ENCODE measurements around the gene HPCAL1. TPM values are rescaled to one million over a fixed set of nuclear protein-coding genes. Genes with fewer than 3 reads are reported as not detected.
A peak's percentile ranks its signal among the peaks of the same experiment; 100 is the strongest.

Gene HPCAL1
- total RNA-seq, 1 donor from 2014 or later, result 160 TPM

DNA sequence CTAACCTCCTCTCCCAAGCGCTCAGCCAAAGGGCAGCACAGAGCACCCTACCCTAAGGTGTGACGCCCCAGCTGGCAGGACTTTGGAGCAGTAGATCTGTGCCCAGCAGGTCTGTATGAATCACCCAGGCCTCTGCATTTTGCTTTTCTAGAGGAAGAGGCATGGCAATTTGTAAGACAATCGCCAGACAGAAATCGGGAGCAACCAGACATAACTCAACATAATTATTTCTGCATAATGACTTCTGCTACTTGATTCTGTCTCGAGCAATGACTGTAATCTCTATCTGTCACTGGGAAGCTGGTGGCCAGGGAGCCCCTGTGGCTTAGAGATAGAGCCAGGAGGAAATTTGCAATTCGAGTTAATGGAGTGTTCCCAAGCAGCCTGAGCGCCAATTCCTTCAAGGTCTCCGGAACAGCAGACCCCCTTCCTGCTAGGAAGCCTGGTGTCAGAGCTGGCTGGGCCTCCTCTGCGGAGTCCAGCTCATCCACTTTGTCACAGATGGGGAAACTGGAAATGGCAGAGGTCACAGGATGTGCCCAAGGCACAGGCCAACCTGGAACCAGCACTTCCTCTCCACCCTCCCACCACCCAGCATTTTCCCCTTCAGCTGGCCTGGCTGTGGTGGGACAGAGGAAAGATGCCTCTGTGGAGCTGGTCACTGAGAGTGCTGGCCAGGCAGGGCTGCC lies 90.4 kb downstream of the HPCAL1 start:
- H3K9me3 ChIP-seq, result no peaks in the 10 kb centered on the region
- H3K27me3 ChIP-seq, result no peaks in the 10 kb centered on the region
- DNase-seq (no peak), ATAC-seq (peak; percentile 20)
- peak overlapping the region; percentile 40 for H3K27ac ChIP-seq
- no peaks in the 10 kb centered on the region for H3K36me3 ChIP-seq
- TF ChIP-seq, protein P1, sequence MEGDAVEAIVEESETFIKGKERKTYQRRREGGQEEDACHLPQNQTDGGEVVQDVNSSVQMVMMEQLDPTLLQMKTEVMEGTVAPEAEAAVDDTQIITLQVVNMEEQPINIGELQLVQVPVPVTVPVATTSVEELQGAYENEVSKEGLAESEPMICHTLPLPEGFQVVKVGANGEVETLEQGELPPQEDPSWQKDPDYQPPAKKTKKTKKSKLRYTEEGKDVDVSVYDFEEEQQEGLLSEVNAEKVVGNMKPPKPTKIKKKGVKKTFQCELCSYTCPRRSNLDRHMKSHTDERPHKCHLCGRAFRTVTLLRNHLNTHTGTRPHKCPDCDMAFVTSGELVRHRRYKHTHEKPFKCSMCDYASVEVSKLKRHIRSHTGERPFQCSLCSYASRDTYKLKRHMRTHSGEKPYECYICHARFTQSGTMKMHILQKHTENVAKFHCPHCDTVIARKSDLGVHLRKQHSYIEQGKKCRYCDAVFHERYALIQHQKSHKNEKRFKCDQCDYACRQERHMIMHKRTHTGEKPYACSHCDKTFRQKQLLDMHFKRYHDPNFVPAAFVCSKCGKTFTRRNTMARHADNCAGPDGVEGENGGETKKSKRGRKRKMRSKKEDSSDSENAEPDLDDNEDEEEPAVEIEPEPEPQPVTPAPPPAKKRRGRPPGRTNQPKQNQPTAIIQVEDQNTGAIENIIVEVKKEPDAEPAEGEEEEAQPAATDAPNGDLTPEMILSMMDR (IDR thresholded peaks at IDR 0.05), result no peak
- intact Hi-C loops (cut with DNase I), result no loop called here
- peaks cover 67% of the 10 kb centered on the region for H3K4me1 ChIP-seq
- no peak overlapping the region for H3K4me3 ChIP-seq

DNA sequence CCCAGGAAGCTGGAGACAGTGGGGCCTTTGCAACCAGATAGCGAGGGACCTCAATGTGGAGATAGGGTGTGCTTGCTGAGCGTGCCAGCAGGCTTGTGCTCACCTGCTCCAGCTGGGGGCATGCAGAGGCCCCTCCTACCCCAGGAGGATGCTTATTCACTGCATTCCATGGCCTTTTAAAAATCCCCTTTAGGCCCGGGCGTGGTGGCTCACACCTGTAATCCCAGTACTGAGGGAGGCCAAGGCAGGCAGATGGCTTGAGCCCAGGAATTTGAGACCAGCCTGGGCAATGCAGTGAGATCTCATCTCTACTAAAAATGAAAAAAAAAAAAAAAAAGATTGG lies 90.9 kb downstream of the HPCAL1 start:
- intact Hi-C loops (cut with DNase I), result no loop called here
- H3K4me1 ChIP-seq, result peaks cover 65% of the 10 kb centered on the region
- TF ChIP-seq, protein P1 (IDR thresholded peaks at IDR 0.05), result no peak
- no peak for DNase-seq
- no peaks in the 10 kb centered on the region for H3K9me3 ChIP-seq
- H3K36me3 ChIP-seq, result no peaks in the 10 kb centered on the region
- no peak overlapping the region for H3K4me3 ChIP-seq
- H3K27me3 ChIP-seq, result no peaks in the 10 kb centered on the region
- H3K27ac ChIP-seq, result peak overlapping the region; percentile 40
- no peak for ATAC-seq

DNA sequence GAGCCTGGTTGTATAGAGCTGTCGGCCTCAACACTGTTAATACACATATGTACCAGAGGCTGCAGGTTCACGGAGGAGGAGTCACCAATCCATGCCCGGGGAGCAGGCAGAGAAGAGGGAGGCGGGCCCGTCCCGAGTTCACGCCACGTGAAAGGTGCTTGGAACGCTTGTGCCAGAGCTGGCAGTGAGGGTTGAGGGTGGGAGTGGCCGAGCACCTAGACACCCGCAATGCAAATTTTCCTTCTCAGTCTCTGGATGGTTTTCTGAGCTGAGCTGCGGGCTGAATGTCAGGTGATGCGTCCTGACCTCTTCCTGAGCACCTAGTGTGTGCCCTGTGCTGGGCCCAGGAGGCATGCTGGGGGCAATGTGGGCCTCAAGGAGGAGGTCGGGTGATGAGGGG lies 93.2 kb downstream of the HPCAL1 start:
- DNase-seq, result peak; percentile 89
- Histone ChIP-seq H3K4me3 (no peak overlapping the region), H3K27ac (no peak overlapping the region), H3K27me3 (no peaks in the 10 kb centered on the region), H3K36me3 (peaks cover 3% of the 10 kb centered on the region), H3K4me1 (peaks cover 62% of the 10 kb centered on the region), H3K9me3 (no peaks in the 10 kb centered on the region)
- intact Hi-C loops (cut with DNase I), result no loop called here
- peak; percentile 76 for ATAC-seq
- TF ChIP-seq, protein P1 (IDR thresholded peaks at IDR 0.05), result no peak

DNA sequence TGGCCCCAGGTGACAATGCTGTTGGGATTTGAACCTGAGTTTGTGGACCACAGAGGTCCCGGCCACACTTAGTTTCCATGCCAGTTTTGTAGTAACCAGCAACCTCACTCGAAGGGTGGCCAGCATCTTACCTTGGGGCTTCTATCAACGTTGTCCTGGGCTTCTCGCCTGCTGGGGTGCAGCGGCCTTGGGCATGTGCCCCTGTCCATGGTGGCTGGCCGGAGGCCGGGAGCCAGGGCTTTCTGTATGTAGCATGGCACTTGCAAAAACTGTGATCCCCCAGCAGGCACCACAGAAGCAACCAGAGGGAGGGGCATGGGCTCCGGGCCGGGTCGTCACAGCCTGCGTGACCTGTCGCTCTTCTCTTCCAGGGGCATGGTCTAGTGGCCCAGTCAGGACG lies 93.8 kb downstream of the HPCAL1 start:
- Histone ChIP-seq H3K27ac (no peak overlapping the region), H3K9me3 (no peaks in the 10 kb centered on the region), H3K36me3 (peaks cover 6% of the 10 kb centered on the region), H3K4me1 (peaks cover 63% of the 10 kb centered on the region), H3K27me3 (no peaks in the 10 kb centered on the region), H3K4me3 (no peak overlapping the region)
- TF ChIP-seq, protein P1 (IDR thresholded peaks at IDR 0.05), result no peak
- intact Hi-C loops (cut with DNase I), result no loop called here
- DNase-seq, result no peak
- ATAC-seq, result no peak

DNA sequence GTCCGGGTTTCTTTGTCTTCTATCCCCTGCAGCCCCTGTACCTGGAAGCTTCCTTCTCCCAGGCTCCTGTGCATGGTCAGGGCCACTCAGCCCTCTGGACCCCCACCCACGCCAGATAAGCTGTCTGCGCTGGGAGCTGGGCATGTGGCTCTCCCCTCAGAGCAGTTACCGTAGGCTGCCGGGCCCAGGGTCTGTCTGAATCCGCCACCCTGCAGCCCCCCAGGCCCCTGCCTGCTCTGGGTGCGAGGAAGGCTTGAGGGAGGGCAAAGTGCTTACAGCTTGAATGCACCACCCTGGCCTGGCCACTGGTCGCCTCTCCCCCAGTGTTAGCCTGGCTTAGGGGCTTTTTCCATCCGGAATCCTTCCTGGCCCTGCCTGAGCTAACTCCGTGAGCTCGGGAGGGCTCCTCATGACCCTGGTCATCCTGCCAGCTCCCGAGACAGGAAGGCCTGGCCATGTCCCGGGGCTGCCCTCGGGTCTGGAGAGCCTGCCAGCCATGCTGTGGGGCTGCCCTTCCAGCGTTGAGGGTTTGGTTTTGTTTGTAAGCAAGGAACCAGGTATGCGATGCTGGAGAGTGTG lies 94.7 kb downstream of the HPCAL1 start:
- Histone ChIP-seq H3K27me3 (no peaks in the 10 kb centered on the region), H3K4me1 (peaks cover 64% of the 10 kb centered on the region), H3K27ac (peak overlapping the region; percentile 56), H3K4me3 (no peak overlapping the region), H3K36me3 (peaks cover 6% of the 10 kb centered on the region), H3K9me3 (no peaks in the 10 kb centered on the region)
- DNase-seq, result no peak
- intact Hi-C loops (cut with DNase I), result no loop called here
- TF ChIP-seq, protein P1 (IDR thresholded peaks at IDR 0.05), result no peak
- no peak for ATAC-seq
